A549 (cell line): ENCODE measurements around the gene ANKAR.

Source experiments
- CHD2 ChIP-seq: fragments of 150-350 bp; IDR thresholded peaks from 2 replicates; pipeline ENCODE4 v1.6.1; 2014; ENCODE audit warnings: low read length; ENCODE audit not compliant: partially characterized antibody
- HOXB13 ChIP-seq: fragments of 250-450 bp; sonication (Bioruptor Pico); IDR thresholded peaks from 2 replicates; pipeline ENCODE4 v1.5.0; 2020; ENCODE audit warnings: low read depth, mild to moderate bottlenecking, moderate library complexity
- SREBF2 ChIP-seq: fragments of 450-650 bp; IDR thresholded peaks from 2 replicates; pipeline ENCODE4 v1.6.1; 2014; ENCODE audit warnings: mild to moderate bottlenecking, moderate library complexity
- TF ChIP-seq, protein P1 (sequence below): fragments of >200 bp; sonication (Bioruptor Twin); formaldehyde crosslinking; IDR thresholded peaks from 3 replicates; pipeline ENCODE4 v1.5.1; 2016
- TF ChIP-seq, protein P2 (sequence below): IDR thresholded peaks from 2 replicates; pipeline ENCODE4 v1.6.1; 2012

DNA sequence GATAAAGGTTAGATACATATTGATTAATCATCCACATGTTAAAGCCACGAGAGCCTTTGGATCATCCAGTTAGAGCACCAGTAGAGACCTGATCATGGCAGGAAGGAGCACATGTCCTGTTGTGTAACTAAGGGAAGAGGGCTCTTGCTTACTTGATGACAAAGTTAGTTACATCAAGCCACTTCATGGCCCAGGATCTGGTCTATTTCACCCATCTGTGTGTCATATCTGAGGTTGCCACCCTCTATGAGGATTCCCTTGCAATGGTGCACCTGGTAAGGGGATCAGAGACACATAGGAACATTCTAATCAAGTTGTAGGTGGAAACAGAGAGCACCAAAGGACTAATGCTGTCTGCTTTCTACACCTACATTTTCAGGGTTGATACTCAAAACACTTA lies 6.7 kb downstream of the ANKAR start:
- TF ChIP-seq, protein P1, sequence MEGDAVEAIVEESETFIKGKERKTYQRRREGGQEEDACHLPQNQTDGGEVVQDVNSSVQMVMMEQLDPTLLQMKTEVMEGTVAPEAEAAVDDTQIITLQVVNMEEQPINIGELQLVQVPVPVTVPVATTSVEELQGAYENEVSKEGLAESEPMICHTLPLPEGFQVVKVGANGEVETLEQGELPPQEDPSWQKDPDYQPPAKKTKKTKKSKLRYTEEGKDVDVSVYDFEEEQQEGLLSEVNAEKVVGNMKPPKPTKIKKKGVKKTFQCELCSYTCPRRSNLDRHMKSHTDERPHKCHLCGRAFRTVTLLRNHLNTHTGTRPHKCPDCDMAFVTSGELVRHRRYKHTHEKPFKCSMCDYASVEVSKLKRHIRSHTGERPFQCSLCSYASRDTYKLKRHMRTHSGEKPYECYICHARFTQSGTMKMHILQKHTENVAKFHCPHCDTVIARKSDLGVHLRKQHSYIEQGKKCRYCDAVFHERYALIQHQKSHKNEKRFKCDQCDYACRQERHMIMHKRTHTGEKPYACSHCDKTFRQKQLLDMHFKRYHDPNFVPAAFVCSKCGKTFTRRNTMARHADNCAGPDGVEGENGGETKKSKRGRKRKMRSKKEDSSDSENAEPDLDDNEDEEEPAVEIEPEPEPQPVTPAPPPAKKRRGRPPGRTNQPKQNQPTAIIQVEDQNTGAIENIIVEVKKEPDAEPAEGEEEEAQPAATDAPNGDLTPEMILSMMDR: no peak
- no peak for TF ChIP-seq SREBF2
- TF ChIP-seq, protein P2, sequence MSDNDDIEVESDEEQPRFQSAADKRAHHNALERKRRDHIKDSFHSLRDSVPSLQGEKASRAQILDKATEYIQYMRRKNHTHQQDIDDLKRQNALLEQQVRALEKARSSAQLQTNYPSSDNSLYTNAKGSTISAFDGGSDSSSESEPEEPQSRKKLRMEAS: no peak
- TF ChIP-seq HOXB13 (CRISPR knock-in tag): no peak
- no peak for TF ChIP-seq CHD2
